Naive thymus-derived CD8-positive, alpha-beta T cell (primary cell): ENCODE measurements around the gene TOM1L2. TPM values are rescaled to one million over a fixed set of nuclear protein-coding genes. Genes with fewer than 3 reads are reported as not detected.
A peak's percentile ranks its signal among the peaks of the same experiment; 100 is the strongest.

Experiments used
- ATAC-seq, 2 donors: fragments of 150-1000 bp; cut with Tn5 transposase in 1 of 2; sonication (Bioruptor Pico), chemical (Tn5 transposase) in 1 of 2; 1 replicate in 1 of 2; 2 replicates in 1 of 2; pipeline ENCODE4 v1.10.0; 2021; ENCODE audit warnings: mild to moderate bottlenecking in 2 of 2, moderate library complexity in 2 of 2
- POLR2A ChIA-PET: fragments of 350-600 bp; sonication (Branson Sonifier 250); formaldehyde crosslinking; loops from one replicate; lab custom pipeline; 2021; ENCODE audit warnings: antibody characterized with exemption; lab: Charles Lee
- DNase-seq, 10 donors: peaks; one replicate each; pipeline versions ENCODE4 v3.0.0 to v3.0.0-alpha.2; 2020 to 2022
- H3K27ac Mint-ChIP-seq, 10 donors: one replicate each; pipeline ENCODE4 v1.8.0; 2020 to 2022; ENCODE audit warnings: mild to moderate bottlenecking in 10 of 10, mixed read lengths in 10 of 10, moderate library complexity in 4 of 10, inconsistent platforms in 1 of 10
- H3K27me3 Mint-ChIP-seq, 5 donors: one replicate each; pipeline ENCODE4 v1.8.0; 2021 to 2022; ENCODE audit warnings: mixed read lengths in 5 of 5
- H3K36me3 Mint-ChIP-seq, 3 donors: one replicate each; pipeline ENCODE4 v1.8.0; 2020 to 2022; ENCODE audit warnings: mixed read lengths in 3 of 3, mild to moderate bottlenecking in 2 of 3, inconsistent platforms in 1 of 3
- H3K4me1 Mint-ChIP-seq, 4 donors: one replicate each; pipeline ENCODE4 v1.8.0; 2021 to 2022; ENCODE audit warnings: mixed read lengths in 4 of 4
- H3K4me3 Mint-ChIP-seq, 10 donors: one replicate each; pipeline ENCODE4 v1.8.0; 2020 to 2022; ENCODE audit warnings: mild to moderate bottlenecking in 10 of 10, mixed read lengths in 10 of 10, moderate library complexity in 6 of 10, inconsistent platforms in 1 of 10
- H3K9me3 Mint-ChIP-seq, 9 donors: one replicate each; pipeline ENCODE4 v1.8.0; 2020 to 2022; ENCODE audit warnings: mixed read lengths in 9 of 9, mild to moderate bottlenecking in 3 of 9, inconsistent platforms in 1 of 9, moderate library complexity in 1 of 9
- polyA plus RNA-seq, 3 donors: library from polyadenylated mRNA; unstranded; fragments of 300-500 nt; fragmentation: Illumina TruSeq; gene quantifications; one replicate each; pipeline ENCODE4 v1.2.3, GENCODE V29; 2021
- total RNA-seq, 8 experiments: library from RNA in 2 of 8; stranded (reverse) in 2 of 8; gene quantifications; one replicate each; pipeline ENCODE4 v1.2.3 and lab custom pipeline; 2021 to 2026

Gene TOM1L2
- total and polyA plus RNA-seq, 5 experiments from 2014 or later: 2.5 to 71.1 (median 11.6) TPM

DNA sequence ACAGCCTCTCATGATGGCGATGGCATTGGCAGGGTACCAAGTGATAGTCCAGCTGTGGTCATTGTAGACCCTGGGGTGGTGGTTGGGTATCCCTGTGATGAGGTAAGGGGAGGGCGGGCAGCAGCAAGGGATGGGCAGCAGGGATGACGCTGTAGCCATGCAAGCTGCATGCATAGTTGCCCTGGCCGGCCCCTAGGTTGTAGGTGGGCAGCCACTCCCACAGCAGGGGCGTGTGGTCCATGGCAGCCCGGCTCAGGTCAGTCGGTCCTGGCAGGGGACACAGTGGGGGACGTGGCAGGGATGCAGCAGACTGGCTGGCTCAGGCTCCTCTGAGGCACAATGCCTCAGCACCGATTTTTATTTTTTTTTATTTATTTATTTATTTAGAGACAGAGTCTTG, 9.1 kb upstream of the TOM1L2 start:
- H3K27ac Mint-ChIP-seq: no peak overlapping the region
- ATAC-seq (no peak), DNase-seq (no peak)
- H3K27me3 Mint-ChIP-seq: no peaks in the 10 kb centered on the region
- no peaks in the 10 kb centered on the region for H3K9me3 Mint-ChIP-seq
- H3K4me3 Mint-ChIP-seq: no peak overlapping the region
- no peaks in the 10 kb centered on the region for H3K36me3 Mint-ChIP-seq
- POLR2A ChIA-PET: interaction anchor here (0.7 kb wide), 1 partner anchor 484 kb away, joined by 4 read pairs; no protein-coding TSS in a partner anchor
- H3K4me1 Mint-ChIP-seq: peaks cover 0 to 4% (median 0%) of the 10 kb centered on the region in 4 donors

DNA sequence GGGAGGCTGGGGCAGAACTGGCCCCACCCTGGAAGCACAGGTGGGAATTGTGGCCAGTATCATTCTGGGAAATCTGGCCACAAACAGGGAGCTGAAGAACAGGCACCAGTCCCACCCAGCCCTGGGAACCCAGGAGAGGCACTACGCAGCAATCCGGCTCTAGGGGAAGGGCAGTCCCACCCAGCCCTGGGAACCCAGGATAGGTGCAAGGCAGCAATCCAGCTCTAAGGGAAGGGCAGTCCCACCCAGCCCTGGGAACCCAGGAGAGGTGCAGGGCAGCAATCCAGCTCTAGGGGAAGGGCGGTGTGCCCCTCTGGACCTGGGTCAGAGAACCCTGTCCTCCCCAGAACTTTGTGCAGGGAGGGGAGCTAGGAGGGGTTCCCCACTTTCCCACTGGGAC, 7.6 kb upstream of the TOM1L2 start:
- H3K9me3 Mint-ChIP-seq: no peaks in the 10 kb centered on the region
- no peak for ATAC-seq
- no peak overlapping the region for H3K27ac Mint-ChIP-seq
- no peak overlapping the region for H3K4me3 Mint-ChIP-seq
- DNase-seq: no peak
- POLR2A ChIA-PET: no interaction called here
- H3K4me1 Mint-ChIP-seq: peaks cover 0 to 6% (median 0%) of the 10 kb centered on the region in 4 donors
- no peaks in the 10 kb centered on the region for H3K36me3 Mint-ChIP-seq
- no peaks in the 10 kb centered on the region for H3K27me3 Mint-ChIP-seq

DNA sequence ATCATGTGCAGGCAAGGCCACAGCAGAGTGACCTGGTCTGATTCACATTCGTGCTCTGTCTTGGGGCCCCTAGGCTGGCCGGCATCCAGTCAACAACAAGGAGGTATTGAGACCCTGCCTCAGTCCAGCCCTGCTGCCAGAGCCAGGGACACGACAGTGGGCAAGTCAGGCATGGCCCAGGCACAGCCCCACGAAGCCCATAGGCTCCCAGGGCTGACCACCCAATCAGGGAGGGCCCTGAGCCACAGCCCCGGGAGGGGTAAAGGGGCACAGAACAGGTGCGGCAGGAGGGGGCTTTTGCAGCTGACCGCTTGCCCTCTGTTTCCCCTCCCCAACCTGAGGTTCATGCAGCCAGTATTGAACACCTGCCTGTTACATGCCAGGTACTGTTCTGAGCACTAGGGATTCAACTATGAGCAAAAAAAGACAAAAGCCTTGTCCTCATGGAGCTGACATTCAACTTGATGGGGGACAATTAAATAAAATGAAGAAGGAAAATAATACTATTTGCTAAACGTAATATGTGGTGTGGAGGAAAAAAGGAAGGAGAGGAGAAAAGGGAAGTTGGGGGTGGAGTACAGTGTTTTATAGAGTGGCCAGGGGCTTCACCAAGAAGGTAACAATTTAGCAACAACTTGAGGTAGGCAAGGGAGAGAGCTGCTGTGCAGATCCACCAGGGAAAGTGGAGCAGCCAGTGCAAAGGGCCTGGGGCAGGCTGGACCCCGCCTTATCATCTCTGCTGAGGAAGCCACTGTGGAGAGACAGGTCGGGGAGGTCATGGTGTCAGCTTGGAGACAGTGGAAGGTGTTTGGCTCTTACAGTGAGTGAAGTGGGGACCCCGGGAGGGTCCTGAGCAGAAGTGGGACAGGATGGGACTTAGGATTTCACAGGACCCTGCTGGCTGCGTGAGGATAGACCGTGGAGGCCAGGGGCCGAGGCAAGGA, 6.6 kb upstream of the TOM1L2 start:
- POLR2A ChIA-PET: interaction anchor here (0.6 kb wide), 1 partner anchor 296 kb away, joined by 3 read pairs; no protein-coding TSS in a partner anchor
- ATAC-seq: no peak
- H3K4me1 Mint-ChIP-seq: peaks cover 0 to 7% (median under 1%) of the 10 kb centered on the region in 4 donors
- H3K4me3 Mint-ChIP-seq: no peak overlapping the region
- H3K27me3 Mint-ChIP-seq: no peaks in the 10 kb centered on the region
- no peaks in the 10 kb centered on the region for H3K9me3 Mint-ChIP-seq
- H3K27ac Mint-ChIP-seq: peak overlapping the region in 1 of 10 donors; percentile 65
- no peak for DNase-seq
- no peaks in the 10 kb centered on the region for H3K36me3 Mint-ChIP-seq

GRCh38 chr17:17976931-17977570, 4.9 kb upstream of the TOM1L2 start:
- Mint-ChIP-seq H3K27me3 (no peaks in the 10 kb centered on the region), H3K27ac (peak overlapping the region in 1 of 10 donors; percentile 84)
- POLR2A ChIA-PET: interaction anchor here (0.6 kb wide), 1 partner anchor 206 kb away, joined by 3 read pairs; no protein-coding TSS in a partner anchor

DNA sequence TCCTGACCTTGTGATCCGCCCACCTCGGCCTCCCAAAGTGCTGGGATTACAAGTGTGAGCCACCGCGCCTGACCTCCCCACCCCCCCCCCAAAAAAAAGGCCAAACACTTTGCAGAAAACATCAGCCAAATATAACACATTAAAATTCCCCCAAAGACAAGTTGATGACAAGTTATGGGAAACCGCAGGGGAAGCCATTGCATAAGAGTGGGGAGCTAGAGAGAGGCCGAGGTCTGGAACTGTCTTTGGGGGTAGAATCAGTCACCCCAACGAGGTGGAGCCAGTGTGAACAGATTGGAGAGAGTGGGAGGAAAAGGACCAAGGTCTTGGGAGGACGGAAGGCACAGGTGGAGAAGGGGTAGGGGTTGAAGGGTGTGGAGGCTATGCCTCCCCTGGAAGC, 3.2 kb upstream of the TOM1L2 start:
- ATAC-seq (no peak), DNase-seq (no peak)
- POLR2A ChIA-PET: interaction anchor here (7.1 kb wide), 1 partner anchor 18 kb away, joined by 130 read pairs; no protein-coding TSS in a partner anchor
- H3K4me1 Mint-ChIP-seq: peaks cover 6 to 31% (median 22%) of the 10 kb centered on the region in 4 donors
- H3K27me3 Mint-ChIP-seq: no peaks in the 10 kb centered on the region
- peak overlapping the region in 1 of 10 donors; percentile 51 for H3K27ac Mint-ChIP-seq
- no peak overlapping the region for H3K4me3 Mint-ChIP-seq
- H3K9me3 Mint-ChIP-seq: no peaks in the 10 kb centered on the region
- H3K36me3 Mint-ChIP-seq: no peaks in the 10 kb centered on the region

More at GRCh38 chr17:17976931-17977570, 4.9 kb upstream of the TOM1L2 start:
- DNase-seq (no peak), ATAC-seq (no peak)
- peaks cover 2 to 19% (median 11%) of the 10 kb centered on the region in 4 donors for H3K4me1 Mint-ChIP-seq
- H3K4me3 Mint-ChIP-seq: no peak overlapping the region
- H3K9me3 Mint-ChIP-seq: no peaks in the 10 kb centered on the region
- H3K36me3 Mint-ChIP-seq: no peaks in the 10 kb centered on the region

DNA sequence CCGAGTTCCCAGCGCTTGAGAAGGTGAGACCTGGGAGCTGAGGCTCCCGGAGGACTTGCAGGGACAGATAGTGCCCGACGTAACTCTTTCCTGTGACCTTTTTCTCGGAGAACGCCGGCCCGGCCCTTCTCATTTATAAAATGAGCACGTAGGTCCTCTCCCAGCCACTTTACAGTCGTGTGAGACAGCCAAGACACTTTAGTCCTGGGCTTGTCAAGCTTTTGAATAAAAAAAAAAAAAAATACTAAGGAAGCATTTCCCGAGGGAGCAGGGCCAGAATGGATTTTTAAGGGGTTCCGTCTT, 703 bp upstream of the TOM1L2 start:
- ATAC-seq: peak in 1 of 2 donors; percentile 0
- POLR2A ChIA-PET: interaction anchor here (0.9 to 7.1 kb wide), 11 partner anchors 14 to 342 kb away, joined by 3 to 130 read pairs (median 4); partner anchors contain the start of genes ATPAF2, GID4, SMCR8 and SREBF1
- no peaks in the 10 kb centered on the region for H3K27me3 Mint-ChIP-seq
- peak overlapping the region; percentile 66 to 99 (median 96) for H3K27ac Mint-ChIP-seq
- H3K4me3 Mint-ChIP-seq: peak overlapping the region; percentile 89 to 99 (median 95)
- H3K36me3 Mint-ChIP-seq: no peaks in the 10 kb centered on the region
- no peak for DNase-seq
- peaks cover 18 to 46% (median 44%) of the 10 kb centered on the region in 4 donors for H3K4me1 Mint-ChIP-seq
- H3K9me3 Mint-ChIP-seq: no peaks in the 10 kb centered on the region

DNA sequence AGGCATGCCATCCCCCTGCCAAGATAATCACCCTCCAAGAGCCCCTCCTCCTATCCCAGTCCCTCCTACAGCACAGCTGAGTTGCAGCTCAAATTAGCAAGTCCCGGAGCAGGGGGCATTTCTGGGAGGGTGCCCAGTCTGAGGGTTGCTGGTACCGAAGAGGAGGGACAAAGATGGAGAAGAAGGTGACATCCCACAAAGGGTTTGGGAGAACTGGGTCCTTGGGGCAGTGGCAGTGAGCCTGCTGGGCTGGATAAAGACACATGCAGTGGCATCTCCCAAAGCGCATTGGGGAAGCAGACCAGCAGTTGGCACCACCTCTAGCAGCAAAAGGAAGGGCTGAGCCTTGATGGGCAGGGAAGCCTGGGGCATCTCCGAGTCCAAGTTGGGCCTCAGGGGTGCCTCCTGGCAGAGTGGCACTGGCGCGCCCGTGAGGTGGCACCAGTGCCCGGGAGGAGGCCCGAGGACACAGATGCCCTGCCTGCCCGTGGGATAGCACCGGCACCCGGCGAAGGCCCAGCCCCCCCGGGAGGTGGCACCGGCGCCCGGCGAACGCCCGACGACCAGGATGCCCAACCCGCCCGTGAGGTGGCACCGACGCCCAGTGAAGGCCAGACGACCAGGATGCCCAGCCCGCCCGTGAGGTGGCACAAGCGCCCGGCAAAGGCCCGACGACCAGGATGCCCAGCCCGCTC, 622 bp downstream of the TOM1L2 start:
- no peaks in the 10 kb centered on the region for H3K27me3 Mint-ChIP-seq
- ATAC-seq (no peak), DNase-seq (peak in 5 of 10 donors; percentile 24 to 36 (median 27))
- H3K9me3 Mint-ChIP-seq: no peaks in the 10 kb centered on the region
- peaks cover 26 to 59% (median 56%) of the 10 kb centered on the region in 4 donors for H3K4me1 Mint-ChIP-seq
- H3K4me3 Mint-ChIP-seq: peak overlapping the region; percentile 75 to 97 (median 90)
- H3K36me3 Mint-ChIP-seq: no peaks in the 10 kb centered on the region
- H3K27ac Mint-ChIP-seq: peak overlapping the region; percentile 42 to 96 (median 81)
- POLR2A ChIA-PET: interaction anchor here (1.0 to 7.1 kb wide), 7 partner anchors 14 to 343 kb away, joined by 3 to 130 read pairs (median 4); partner anchors contain the start of genes SMCR8, SREBF1 and TOP3A

DNA sequence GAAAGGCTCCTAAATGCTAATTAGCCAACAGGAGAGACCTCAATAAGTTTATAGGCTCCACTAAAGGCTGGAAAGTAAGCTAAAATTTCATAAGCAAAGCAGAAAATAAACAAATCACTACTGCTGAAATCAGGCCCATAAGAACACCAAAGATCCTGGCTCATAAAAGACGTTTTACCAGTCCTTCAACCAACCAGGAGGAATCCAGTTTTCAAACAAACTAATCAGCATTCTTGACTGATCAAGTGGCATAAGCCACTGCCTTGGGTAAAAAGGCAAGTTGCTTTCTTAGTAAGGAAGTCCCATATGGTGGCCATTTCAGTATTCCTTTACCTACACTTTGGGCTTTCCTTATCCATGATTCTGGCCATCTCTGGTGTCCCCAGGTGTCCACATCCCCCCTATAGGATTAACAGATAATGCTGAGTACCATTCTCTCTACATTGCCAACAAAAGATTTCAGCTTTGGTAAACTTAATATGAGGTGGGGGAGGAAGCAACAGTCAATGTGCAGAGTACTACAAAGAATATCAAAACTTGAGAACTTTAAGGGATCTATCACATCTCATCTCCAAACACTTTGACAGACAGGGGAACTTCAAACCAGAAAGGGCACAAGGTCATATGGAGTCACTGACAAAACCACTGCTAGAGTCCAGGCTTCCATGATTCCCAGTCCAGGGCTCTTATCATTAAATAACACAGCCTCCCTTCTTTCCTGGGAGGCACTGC, 1.3 kb downstream of the TOM1L2 start:
- H3K9me3 Mint-ChIP-seq: no peaks in the 10 kb centered on the region
- no peaks in the 10 kb centered on the region for H3K27me3 Mint-ChIP-seq
- H3K4me1 Mint-ChIP-seq: peaks cover 28 to 66% (median 63%) of the 10 kb centered on the region in 4 donors
- DNase-seq: no peak
- no peak for ATAC-seq
- H3K4me3 Mint-ChIP-seq: peak overlapping the region; percentile 75 to 97 (median 90)
- H3K27ac Mint-ChIP-seq: peak overlapping the region in 9 of 10 donors; percentile 62 to 92 (median 81)
- POLR2A ChIA-PET: interaction anchor here (7.1 kb wide), 1 partner anchor 13 kb away, joined by 130 read pairs; no protein-coding TSS in a partner anchor
- H3K36me3 Mint-ChIP-seq: no peaks in the 10 kb centered on the region

DNA sequence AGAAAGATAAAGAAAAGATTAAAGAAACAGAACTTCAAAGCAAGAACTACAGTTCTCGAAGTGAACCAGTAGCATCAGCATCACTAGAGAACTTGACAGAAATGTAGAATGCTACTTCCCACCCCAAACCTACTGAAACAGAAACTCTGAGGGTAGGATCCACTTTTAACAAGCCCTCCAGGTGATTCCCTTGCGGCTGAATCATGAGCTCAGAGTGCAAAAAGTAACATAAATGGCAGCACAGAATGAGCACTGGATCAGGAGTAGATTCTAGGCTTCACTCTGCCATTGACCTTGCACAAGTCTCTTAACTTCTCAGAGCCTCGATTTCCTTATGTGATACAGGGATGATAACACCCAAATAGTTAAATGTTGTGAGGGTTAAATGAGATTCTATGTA, 5.8 kb downstream of the TOM1L2 start:
- Mint-ChIP-seq H3K9me3 (no peaks in the 10 kb centered on the region), H3K27ac (peak overlapping the region in 3 of 10 donors; percentile 19 to 72 (median 55)), H3K36me3 (peaks cover 0 to 7% (median 2%) of the 10 kb centered on the region in 3 donors), H3K4me3 (no peak overlapping the region), H3K4me1 (peaks cover 41 to 78% (median 72%) of the 10 kb centered on the region in 4 donors), H3K27me3 (no peaks in the 10 kb centered on the region)
- POLR2A ChIA-PET: no interaction called here
- DNase-seq (no peak), ATAC-seq (no peak)

GRCh38 chr17:17965152-17965721, 7.0 kb downstream of the TOM1L2 start:
- H3K4me1 Mint-ChIP-seq: peaks cover 42 to 77% (median 72%) of the 10 kb centered on the region in 4 donors
- POLR2A ChIA-PET: no interaction called here
- peak overlapping the region in 3 of 10 donors; percentile 1 to 12 (median 4) for H3K4me3 Mint-ChIP-seq
- DNase-seq (no peak), ATAC-seq (no peak)
- H3K27ac Mint-ChIP-seq: peak overlapping the region in 6 of 10 donors; percentile 3 to 85 (median 20)
- H3K27me3 Mint-ChIP-seq: no peaks in the 10 kb centered on the region
- H3K36me3 Mint-ChIP-seq: peaks cover 0 to 7% (median 4%) of the 10 kb centered on the region in 3 donors
- H3K9me3 Mint-ChIP-seq: no peaks in the 10 kb centered on the region

DNA sequence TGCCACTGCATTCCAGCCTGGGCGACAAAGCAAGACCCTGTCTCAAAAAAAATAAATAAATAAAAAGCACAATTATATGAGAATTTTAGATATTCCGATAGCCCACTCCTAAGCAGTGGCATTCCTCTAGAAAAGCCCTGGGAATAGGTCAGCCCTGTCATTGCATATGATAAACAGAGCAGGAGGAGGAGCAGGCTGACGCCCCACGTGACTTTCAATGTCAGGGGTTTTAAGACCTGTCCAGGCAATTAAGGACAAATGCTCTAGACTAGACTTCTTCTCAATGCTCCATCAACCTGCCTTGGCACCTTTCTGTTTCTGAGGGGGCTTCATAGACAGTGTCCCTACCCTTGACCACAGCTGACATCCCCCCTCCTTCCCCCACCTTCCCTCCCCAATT, 7.5 kb downstream of the TOM1L2 start:
- Mint-ChIP-seq H3K27me3 (no peaks in the 10 kb centered on the region), H3K4me1 (peaks cover 42 to 77% (median 73%) of the 10 kb centered on the region in 4 donors), H3K27ac (peak overlapping the region in 1 of 10 donors; percentile 5), H3K9me3 (no peaks in the 10 kb centered on the region), H3K4me3 (no peak overlapping the region), H3K36me3 (peaks cover 0 to 7% (median 4%) of the 10 kb centered on the region in 3 donors)
- ATAC-seq (no peak), DNase-seq (no peak)
- POLR2A ChIA-PET: no interaction called here
